Osteoblast (primary cell): Measurements from ENCODE around the gene SLK. TPM values are rescaled to one million over a fixed set of nuclear protein-coding genes. Genes with fewer than 3 reads are reported as not detected.

Experiments
- DNase-seq: peaks from one replicate; pipeline ENCODE4 v3.0.0; 2011; ENCODE audit warnings: low spot score, mixed read lengths; ENCODE audit not compliant: insufficient read length; ENCODE audit errors: missing footprints
- H2AFZ ChIP-seq: 2 replicates; pipeline ENCODE4 v1.6.0; 2011; ENCODE audit warnings: mild to moderate bottlenecking, low read length
- H3K27ac ChIP-seq: 2 replicates; pipeline ENCODE4 v1.5.1; 2011; ENCODE audit warnings: mild to moderate bottlenecking, low read depth, low read length, moderate library complexity
- H3K27me3 ChIP-seq: 2 replicates; pipeline ENCODE4 v1.6.0; 2012; ENCODE audit warnings: mild to moderate bottlenecking, control low read depth, inconsistent platforms, low read length, moderate library complexity; ENCODE audit not compliant: insufficient read depth
- H3K36me3 ChIP-seq: 2 replicates; pipeline ENCODE4 v1.5.1; 2011; ENCODE audit warnings: mild to moderate bottlenecking, low read length, control low read depth, moderate library complexity; ENCODE audit not compliant: insufficient read depth
- H3K4me1 ChIP-seq: 2 replicates; pipeline ENCODE4 v1.5.1; 2011; ENCODE audit warnings: mild to moderate bottlenecking, low read length, control low read depth, moderate library complexity; ENCODE audit not compliant: insufficient read depth
- H3K4me2 ChIP-seq: 2 replicates; pipeline ENCODE4 v1.6.0; 2011; ENCODE audit warnings: mild to moderate bottlenecking, low read length; ENCODE audit not compliant: insufficient read depth
- H3K4me3 ChIP-seq: fragments of 200-600 bp; sonication (generic); 3 replicates; pipeline ENCODE4 v1.5.1; 2012; ENCODE audit warnings: mild to moderate bottlenecking, low read length, inconsistent platforms; ENCODE audit not compliant: insufficient read depth
- H3K79me2 ChIP-seq: 2 replicates; pipeline ENCODE4 v1.6.0; 2012; ENCODE audit warnings: mild to moderate bottlenecking, low read length, control low read depth, inconsistent platforms; ENCODE audit not compliant: insufficient read depth
- H3K9me3 ChIP-seq: 2 replicates; pipeline ENCODE4 v1.5.1; 2011; ENCODE audit warnings: low read depth, low read length, control low read depth
- H4K20me1 ChIP-seq: 2 replicates; pipeline ENCODE4 v1.6.0; 2012; ENCODE audit warnings: mild to moderate bottlenecking, low read length, control low read depth; ENCODE audit not compliant: insufficient read depth
- total RNA-seq: library from RNA; depleted of rRNA; stranded (reverse); fragments of >200 nt; gene quantifications from 2 replicates; pipeline ENCODE4 v1.2.3, GENCODE V29; 2012
- TF ChIP-seq, protein P1 (sequence below): IDR thresholded peaks from 2 replicates; pipeline ENCODE4 v1.5.1; 2011; ENCODE audit warnings: mild to moderate bottlenecking, low read depth, low read length, moderate library complexity; ENCODE audit errors: extremely low read depth

Gene SLK
- total RNA-seq, 1 donor: 48.1 TPM

DNA sequence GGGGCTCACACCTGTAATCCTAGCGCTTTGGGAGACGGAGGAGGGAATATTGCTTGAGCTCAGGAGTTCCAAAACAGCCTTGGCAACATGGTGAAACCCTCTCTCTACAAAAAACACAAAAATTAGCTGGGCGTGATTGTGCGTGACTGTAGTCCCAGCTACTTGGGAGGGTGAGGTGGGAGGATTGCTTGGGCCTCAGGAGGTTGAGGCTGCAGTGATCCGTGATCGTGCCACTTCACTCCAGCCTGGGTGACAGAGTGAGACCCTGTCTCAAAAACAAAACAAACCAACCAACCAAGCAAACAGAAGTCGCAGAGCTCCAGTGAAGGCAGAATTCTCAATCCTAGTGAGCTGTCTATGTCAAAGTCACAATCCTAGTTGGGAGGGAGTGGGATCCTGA, 34.7 kb upstream of the SLK start:
- H3K27ac ChIP-seq: no peak overlapping the region
- H3K4me3 ChIP-seq: no peak overlapping the region
- H3K4me2 ChIP-seq: no peak overlapping the region
- TF ChIP-seq, protein P1, sequence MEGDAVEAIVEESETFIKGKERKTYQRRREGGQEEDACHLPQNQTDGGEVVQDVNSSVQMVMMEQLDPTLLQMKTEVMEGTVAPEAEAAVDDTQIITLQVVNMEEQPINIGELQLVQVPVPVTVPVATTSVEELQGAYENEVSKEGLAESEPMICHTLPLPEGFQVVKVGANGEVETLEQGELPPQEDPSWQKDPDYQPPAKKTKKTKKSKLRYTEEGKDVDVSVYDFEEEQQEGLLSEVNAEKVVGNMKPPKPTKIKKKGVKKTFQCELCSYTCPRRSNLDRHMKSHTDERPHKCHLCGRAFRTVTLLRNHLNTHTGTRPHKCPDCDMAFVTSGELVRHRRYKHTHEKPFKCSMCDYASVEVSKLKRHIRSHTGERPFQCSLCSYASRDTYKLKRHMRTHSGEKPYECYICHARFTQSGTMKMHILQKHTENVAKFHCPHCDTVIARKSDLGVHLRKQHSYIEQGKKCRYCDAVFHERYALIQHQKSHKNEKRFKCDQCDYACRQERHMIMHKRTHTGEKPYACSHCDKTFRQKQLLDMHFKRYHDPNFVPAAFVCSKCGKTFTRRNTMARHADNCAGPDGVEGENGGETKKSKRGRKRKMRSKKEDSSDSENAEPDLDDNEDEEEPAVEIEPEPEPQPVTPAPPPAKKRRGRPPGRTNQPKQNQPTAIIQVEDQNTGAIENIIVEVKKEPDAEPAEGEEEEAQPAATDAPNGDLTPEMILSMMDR: no peak
- no peaks in the 10 kb centered on the region for H3K4me1 ChIP-seq
- H3K79me2 ChIP-seq: no peaks in the 10 kb centered on the region
- H4K20me1 ChIP-seq: no peaks in the 10 kb centered on the region
- H3K36me3 ChIP-seq: no peaks in the 10 kb centered on the region
- no peak overlapping the region for H2AFZ ChIP-seq
- no peaks in the 10 kb centered on the region for H3K27me3 ChIP-seq
- H3K9me3 ChIP-seq: no peaks in the 10 kb centered on the region
- no peak for DNase-seq

DNA sequence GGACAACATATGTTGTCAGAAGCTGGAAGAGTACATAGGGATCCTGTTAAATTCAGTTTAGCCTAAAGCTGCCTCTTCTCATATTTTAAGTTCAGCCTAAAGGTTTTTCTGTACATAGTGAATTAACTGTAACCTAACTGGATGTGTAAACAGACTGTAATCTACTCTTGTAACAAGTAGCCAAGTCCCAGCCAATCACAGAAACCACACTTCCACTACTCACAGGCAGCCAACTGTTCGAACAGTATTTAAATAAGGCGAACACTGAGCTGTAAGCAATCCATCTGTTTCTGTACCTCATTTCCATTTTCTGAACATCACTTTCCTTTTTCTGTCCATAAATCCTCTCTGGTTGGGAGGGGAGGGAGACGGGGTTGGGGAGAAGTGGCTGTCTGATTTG, 34.0 kb upstream of the SLK start:
- Histone ChIP-seq H3K9me3 (no peaks in the 10 kb centered on the region), H2AFZ (no peak overlapping the region), H3K27me3 (no peaks in the 10 kb centered on the region), H3K4me3 (no peak overlapping the region), H3K27ac (no peak overlapping the region), H4K20me1 (no peaks in the 10 kb centered on the region), H3K4me1 (no peaks in the 10 kb centered on the region), H3K79me2 (no peaks in the 10 kb centered on the region), H3K36me3 (no peaks in the 10 kb centered on the region), H3K4me2 (no peak overlapping the region)
- DNase-seq: no peak
- TF ChIP-seq, protein P1: no peak

DNA sequence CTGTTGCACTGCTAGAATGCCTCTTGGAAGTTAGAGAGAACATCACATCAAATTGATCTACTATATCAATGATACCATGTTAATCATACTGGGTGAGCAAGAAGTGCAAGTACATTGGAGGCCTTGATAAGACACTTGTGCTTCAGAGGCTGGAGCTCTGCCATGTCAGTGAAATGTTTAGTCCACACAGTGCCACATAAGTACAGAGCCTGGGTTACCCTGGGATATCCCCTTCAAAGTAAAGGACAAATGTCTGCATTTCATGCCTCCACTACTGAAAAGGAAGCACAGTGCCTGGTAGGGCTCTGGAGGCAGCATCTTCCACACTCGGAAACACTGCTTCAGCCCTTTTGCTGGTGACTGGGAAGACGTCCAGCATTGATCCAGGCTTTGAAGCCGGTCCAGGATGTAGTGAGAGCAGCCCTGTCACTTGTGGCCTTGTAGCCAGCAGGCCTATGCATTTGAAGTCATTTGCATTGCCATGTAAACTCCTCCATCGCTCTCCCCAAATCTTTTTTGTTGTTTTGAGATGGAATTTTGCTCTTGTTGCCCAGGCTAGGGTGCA, 33.3 kb upstream of the SLK start:
- TF ChIP-seq, protein P1: no peak
- H3K4me1 ChIP-seq: no peaks in the 10 kb centered on the region

DNA sequence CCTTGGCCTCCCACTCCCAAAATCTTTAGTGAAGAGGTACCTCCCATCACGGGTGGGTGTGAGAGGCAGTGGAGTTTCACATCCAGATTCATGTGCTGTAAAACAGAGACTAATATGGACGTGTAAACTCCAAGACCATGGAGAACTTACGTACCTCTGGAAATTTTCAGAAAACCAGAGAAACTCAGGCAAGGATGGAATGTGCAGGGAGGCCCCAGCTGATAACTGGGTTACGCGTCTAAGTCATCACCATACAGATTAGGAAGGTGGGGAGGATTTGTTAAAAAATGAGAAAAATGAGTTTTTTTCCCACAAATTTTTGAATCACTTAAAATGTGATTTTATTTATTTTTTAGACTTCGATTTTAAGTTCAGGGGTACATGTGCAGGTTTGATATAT, 32.6 kb upstream of the SLK start:
- H3K27me3 ChIP-seq: no peaks in the 10 kb centered on the region
- no peaks in the 10 kb centered on the region for H3K79me2 ChIP-seq
- H3K9me3 ChIP-seq: no peaks in the 10 kb centered on the region
- H3K4me1 ChIP-seq: no peaks in the 10 kb centered on the region
- no peak overlapping the region for H2AFZ ChIP-seq
- TF ChIP-seq, protein P1: no peak
- H3K36me3 ChIP-seq: no peaks in the 10 kb centered on the region
- H3K27ac ChIP-seq: no peak overlapping the region
- H3K4me3 ChIP-seq: no peak overlapping the region
- no peaks in the 10 kb centered on the region for H4K20me1 ChIP-seq
- DNase-seq: no peak
- no peak overlapping the region for H3K4me2 ChIP-seq

More for the DNA sequence above, 33.3 kb upstream of the SLK start:
- Histone ChIP-seq H3K36me3 (no peaks in the 10 kb centered on the region), H2AFZ (peak overlapping the region; percentile 20), H3K27me3 (no peaks in the 10 kb centered on the region), H3K4me3 (no peak overlapping the region), H3K79me2 (no peaks in the 10 kb centered on the region), H3K9me3 (no peaks in the 10 kb centered on the region), H3K27ac (no peak overlapping the region), H4K20me1 (no peaks in the 10 kb centered on the region), H3K4me2 (no peak overlapping the region)
- DNase-seq: no peak
